Liver (tissue), 9 donors: ENCODE data around the gene NFIA. TPM values are rescaled to one million over a fixed set of nuclear protein-coding genes. Genes with fewer than 3 reads are reported as not detected.

ENCODE experiments used
- DNase-seq: peaks from one replicate; pipeline ENCODE4 v3.0.0-alpha.2; 2017; ENCODE audit warnings: low spot score
- H3K27ac ChIP-seq, 2 donors: one replicate each; pipeline ENCODE4 v1.7.0; 2013; ENCODE audit warnings: inconsistent platforms in 2 of 2, low read length in 2 of 2, control low read depth in 1 of 2, low read depth in 1 of 2, mild to moderate bottlenecking in 1 of 2
- H3K27me3 ChIP-seq, 4 donors: one replicate each; pipeline versions ENCODE4 v1.6.1 to v1.7.0; 2013; ENCODE audit warnings: low read length in 3 of 4, inconsistent platforms in 1 of 4, mild to moderate bottlenecking in 1 of 4, moderate library complexity in 1 of 4; ENCODE audit not compliant: control insufficient read depth in 4 of 4, insufficient read depth in 4 of 4
- H3K36me3 ChIP-seq, 4 donors: one replicate each; pipeline versions ENCODE4 v1.6.1 to v1.7.0; 2013; ENCODE audit warnings: low read length in 3 of 4, mild to moderate bottlenecking in 3 of 4, low read depth in 1 of 4, moderate library complexity in 1 of 4; ENCODE audit not compliant: control insufficient read depth in 4 of 4, insufficient read depth in 3 of 4
- H3K4me1 ChIP-seq, 4 donors: one replicate each; pipeline versions ENCODE4 v1.6.1 to v1.7.0; 2013; ENCODE audit warnings: low read length in 3 of 4, mild to moderate bottlenecking in 3 of 4, moderate library complexity in 1 of 4; ENCODE audit not compliant: control insufficient read depth in 4 of 4, insufficient read depth in 4 of 4
- H3K4me3 ChIP-seq, 3 donors: one replicate each; pipeline versions ENCODE4 v1.6.1 to v1.7.0; 2013; ENCODE audit warnings: low read length in 3 of 3, control low read depth in 1 of 3, low read depth in 1 of 3, mild to moderate bottlenecking in 1 of 3
- H3K9ac ChIP-seq, 2 donors: one replicate each; pipeline ENCODE4 v1.7.0; 2013; ENCODE audit warnings: low read length in 2 of 2, mild to moderate bottlenecking in 2 of 2, moderate library complexity in 2 of 2, control low read depth in 1 of 2, low read depth in 1 of 2
- H3K9me3 ChIP-seq, 4 donors: one replicate each; pipeline versions ENCODE4 v1.6.1 to v1.7.0; 2013; ENCODE audit warnings: low read length in 3 of 4; ENCODE audit not compliant: control insufficient read depth in 4 of 4
- ATF3 ChIP-seq: IDR thresholded peaks from 2 replicates; pipeline ENCODE4 v1.6.1; 2016; ENCODE audit warnings: antibody characterized with exemption
- CTCF ChIP-seq: fragments of 150-350 bp; IDR thresholded peaks from 2 replicates; pipeline ENCODE4 v1.5.1; 2017; ENCODE audit warnings: improper control_type of control experiment, low read depth, low read length; ENCODE audit not compliant: missing input control
- EGR1 ChIP-seq, 2 donors: IDR thresholded peaks; 2 replicates each; pipeline ENCODE4 v1.6.1; 2016 to 2018; ENCODE audit warnings: antibody characterized with exemption in 2 of 2, low read depth in 2 of 2
- FOXA1 ChIP-seq: IDR thresholded peaks from 2 replicates; pipeline ENCODE4 v1.6.1; 2016; ENCODE audit warnings: antibody characterized with exemption
- FOXA2 ChIP-seq: IDR thresholded peaks from 2 replicates; pipeline ENCODE4 v1.6.1; 2016; ENCODE audit warnings: antibody characterized with exemption
- GABPA ChIP-seq, 2 donors: IDR thresholded peaks in 1 of 2; conservative IDR thresholded peaks in 1 of 2; 2 replicates each; pipeline ENCODE4 v1.6.1; 2016; ENCODE audit warnings: antibody characterized with exemption in 2 of 2, mild to moderate bottlenecking in 1 of 2, moderate library complexity in 1 of 2
- HNF4A ChIP-seq, 2 donors: conservative IDR thresholded peaks; 2 replicates each; pipeline ENCODE4 v1.6.1; 2016; ENCODE audit warnings: antibody characterized with exemption in 2 of 2, mild to moderate bottlenecking in 2 of 2
- JUND ChIP-seq, 2 donors: IDR thresholded peaks; 2 replicates each; pipeline ENCODE4 v1.6.1; 2016; ENCODE audit warnings: antibody characterized with exemption in 2 of 2
- MAX ChIP-seq: IDR thresholded peaks from 2 replicates; pipeline ENCODE4 v1.6.1; 2016; ENCODE audit warnings: antibody characterized with exemption
- NR2F2 ChIP-seq: IDR thresholded peaks from 2 replicates; pipeline ENCODE4 v1.6.1; 2016; ENCODE audit warnings: antibody characterized with exemption
- RAD21 ChIP-seq, 2 donors: IDR thresholded peaks; 2 replicates each; pipeline ENCODE4 v1.6.1; 2016; ENCODE audit warnings: antibody characterized with exemption in 2 of 2, mild to moderate bottlenecking in 2 of 2
- REST ChIP-seq: IDR thresholded peaks from 2 replicates; pipeline ENCODE4 v1.6.1; 2016; ENCODE audit warnings: antibody characterized with exemption, mild to moderate bottlenecking
- RXRA ChIP-seq, 2 donors: IDR thresholded peaks; 2 replicates each; pipeline ENCODE4 v1.6.1; 2017 to 2018; ENCODE audit warnings: antibody characterized with exemption in 2 of 2, mild to moderate bottlenecking in 1 of 2
- SP1 ChIP-seq: IDR thresholded peaks from 2 replicates; pipeline ENCODE4 v1.6.1; 2018; ENCODE audit warnings: antibody characterized with exemption, mild to moderate bottlenecking
- YY1 ChIP-seq: IDR thresholded peaks from 2 replicates; pipeline ENCODE4 v1.6.1; 2016; ENCODE audit warnings: antibody characterized with exemption, mild to moderate bottlenecking
- ZBTB33 ChIP-seq: IDR thresholded peaks from 2 replicates; pipeline ENCODE4 v1.6.1; 2016; ENCODE audit warnings: antibody characterized with exemption
- WGBS: extraction: QIAGEN DNeasy Blood & Tissue Kit; methylation state at CpG from one replicate; pipeline ENCODE4 v1.1.7; 2013; 5-methylcytosine and 5-hydroxymethylcytosine counted together
- polyA plus RNA-seq, 2 donors: library from polyadenylated mRNA; stranded (reverse) in 1 of 2; unstranded in 1 of 2; fragments of 200-250 nt in 1 of 2; fragments of >200 nt in 1 of 2; fragmentation: Nextera tagmentation in 1 of 2; extraction: Ambion mirVana in 1 of 2; gene quantifications; one replicate each; pipeline versions ENCODE4 v1.2.1 to v1.2.3, GENCODE V29; 2013 to 2015
- total RNA-seq, 2 donors: library from RNA; depleted of rRNA; stranded (reverse); fragments of >200 nt; gene quantifications; one replicate each; pipeline ENCODE4 v1.2.3, GENCODE V29; 2014
- donor health status: healthy.
- donor health status: healthy.
- donor health status: healthy.
- donor health status: healthy.
- donor health status: healthy.

Gene NFIA
- total and polyA plus RNA-seq, 4 donors, result 6.8 to 53.7 (median 22.2) TPM

GRCh38 chr1:61459345-61459744 lies 377.0 kb downstream of the NFIA start:
- H3K27me3 ChIP-seq, result no peaks in the 10 kb centered on the region
- H3K27ac ChIP-seq, result no peak overlapping the region
- no peak overlapping the region for H3K4me3 ChIP-seq
- no peaks in the 10 kb centered on the region for H3K9me3 ChIP-seq
- 91% methylated on average over 12 of the region's 12 CpGs for WGBS
- H3K36me3 ChIP-seq, result peaks cover 4 to 28% (median 12%) of the 10 kb centered on the region in 4 donors
- no peaks in the 10 kb centered on the region for H3K4me1 ChIP-seq
- TF ChIP-seq MAX (no peak), FOXA2 (no peak), RAD21 (IDR thresholded peaks at IDR 0.05) (no peak), SP1 (no peak), JUND (IDR thresholded peaks at IDR 0.05) (no peak), ZBTB33 (no peak), REST (no peak), EGR1 (IDR thresholded peaks at IDR 0.05; ENCODE audit: low read depth in 2 of 2) (no peak), CTCF (no peak), NR2F2 (no peak), ATF3 (no peak)
- H3K9ac ChIP-seq, result no peak overlapping the region
- DNase-seq, result no peak

GRCh38 chr1:61460191-61460590 lies 377.8 kb downstream of the NFIA start:
- H3K4me3 ChIP-seq, result no peak overlapping the region
- TF ChIP-seq ZBTB33 (no peak), HNF4A (conservative IDR thresholded peaks at IDR 0.05) (no peak), FOXA2 (no peak), MAX (no peak), NR2F2 (no peak), JUND (IDR thresholded peaks at IDR 0.05) (no peak), GABPA (IDR thresholded peaks at IDR 0.05 in 1 of 2, conservative IDR thresholded peaks at IDR 0.05 in 1 of 2) (no peak), EGR1 (IDR thresholded peaks at IDR 0.05; ENCODE audit: low read depth in 2 of 2) (no peak), RAD21 (IDR thresholded peaks at IDR 0.05) (no peak), FOXA1 (no peak), CTCF (no peak), YY1 (no peak), RXRA (IDR thresholded peaks at IDR 0.05) (no peak)

More at GRCh38 chr1:61460191-61460590, 377.8 kb downstream of the NFIA start:
- H3K27me3 ChIP-seq, result no peaks in the 10 kb centered on the region
- 96% methylated on average over 6 of the region's 6 CpGs for WGBS
- no peak for DNase-seq
- no peak overlapping the region for H3K27ac ChIP-seq
- no peak overlapping the region for H3K9ac ChIP-seq
- H3K4me1 ChIP-seq, result no peaks in the 10 kb centered on the region
- peaks cover 3 to 23% (median 11%) of the 10 kb centered on the region in 4 donors for H3K36me3 ChIP-seq
- no peaks in the 10 kb centered on the region for H3K9me3 ChIP-seq
